ENCODE measurements around the gene ZNF207.

The ZNF207 gene

DNA sequence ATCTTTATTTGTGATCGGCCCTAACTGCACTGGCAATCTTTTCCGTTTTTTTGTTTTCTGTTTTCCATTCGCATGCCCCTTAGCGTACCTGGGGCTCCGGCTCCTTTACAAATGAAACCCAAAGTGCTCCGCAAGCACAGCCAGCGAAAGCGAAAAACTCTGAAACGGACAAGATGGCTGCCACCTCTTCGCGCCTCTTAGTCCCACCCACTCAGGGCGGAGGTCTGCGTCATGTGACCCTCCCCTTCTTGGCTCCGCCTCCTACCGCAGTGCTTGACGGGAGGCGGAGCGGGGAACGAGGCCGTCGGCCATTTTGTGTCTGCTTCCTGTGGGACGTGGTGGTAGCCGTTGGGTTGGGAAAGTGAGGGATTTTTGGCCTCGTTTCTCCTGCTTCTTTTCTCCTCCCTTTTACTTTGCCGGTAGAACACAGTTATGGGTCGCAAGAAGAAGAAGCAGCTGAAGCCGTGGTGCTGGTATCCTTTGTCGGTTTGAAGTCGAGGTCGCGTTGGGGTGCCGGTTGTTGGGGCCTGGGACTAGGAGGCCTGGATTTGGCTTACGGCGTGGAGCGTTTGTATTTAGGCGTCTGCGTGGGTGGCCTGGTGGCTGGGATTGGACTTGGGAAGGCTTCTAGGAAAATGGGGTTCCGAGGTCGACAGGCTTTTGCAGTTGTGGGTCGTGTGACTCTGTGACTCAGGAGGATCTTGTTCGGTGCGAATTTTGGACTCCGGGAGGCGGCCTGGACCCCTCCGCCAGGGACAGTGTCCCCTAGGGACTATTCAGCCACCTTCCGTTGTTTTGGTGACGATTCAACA lies at the start of gene ZNF207:
ZNF207 (plus strand) TSS at position 304 of the 812 bp plus-strand sequence; CDS start at position 433, 129 bp downstream.
- no peak for TF ChIP-seq CTCF (IDR thresholded peaks at IDR 0.05; ENCODE audit: low read depth, low read length)
- DNase-seq (ENCODE audit: low read depth, low spot score): peak; percentile 97
- H3K4me3 ChIP-seq (ENCODE audit: low read depth, low read length): peak within 1 kb of the TSS; percentile 90
- in situ Hi-C loops (cut with HindIII; ENCODE audit: low sequenced_read_pairs): no loop called here

- DNase-seq (ENCODE audit: low read depth, low spot score): no peak
- TF ChIP-seq CTCF (IDR thresholded peaks at IDR 0.05; ENCODE audit: low read depth, low read length): no peak
- in situ Hi-C loops (cut with HindIII; ENCODE audit: low sequenced_read_pairs): no loop called here
- H3K4me3 ChIP-seq (ENCODE audit: low read depth, low read length): no peak overlapping the region
Measured at GRCh38 chr17:32302037-32302436, 47.9 kb upstream of the ZNF207 start.

- in situ Hi-C loops (cut with HindIII; ENCODE audit: low sequenced_read_pairs): no loop called here
- DNase-seq (ENCODE audit: low read depth, low spot score): no peak
- no peak overlapping the region for H3K4me3 ChIP-seq (ENCODE audit: low read depth, low read length)
- TF ChIP-seq CTCF (IDR thresholded peaks at IDR 0.05; ENCODE audit: low read depth, low read length): no peak
Measured at GRCh38 chr17:32302860-32303649, 46.9 kb upstream of the ZNF207 start.

DNA sequence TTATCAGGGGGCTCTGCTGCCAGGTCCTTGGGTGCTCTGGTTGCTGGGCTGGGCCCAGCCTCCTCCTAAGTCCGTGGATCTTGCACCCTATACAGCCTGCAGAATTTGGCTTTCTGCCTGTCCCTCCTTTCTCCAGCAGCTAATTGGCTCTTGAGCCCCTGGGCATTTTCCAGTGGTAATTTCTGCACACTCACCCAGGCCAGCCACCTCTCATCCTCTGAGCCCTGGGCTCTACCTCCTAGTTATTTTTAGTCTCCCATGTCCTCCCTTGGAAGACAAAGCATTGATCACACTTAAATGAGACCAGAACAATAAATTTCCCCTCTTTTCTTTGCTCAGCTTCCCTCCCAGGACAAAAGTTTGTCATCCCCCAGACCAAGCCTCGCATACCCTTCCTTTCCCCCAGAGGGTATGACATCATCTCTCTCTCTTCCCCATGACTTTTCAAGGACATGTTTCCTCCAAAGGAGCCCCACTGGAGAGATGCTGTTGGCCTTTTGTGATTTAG lies 46.1 kb upstream of the ZNF207 start:
- no peak overlapping the region for H3K4me3 ChIP-seq (ENCODE audit: low read depth, low read length)
- DNase-seq (ENCODE audit: low read depth, low spot score): no peak
- in situ Hi-C loops (cut with HindIII; ENCODE audit: low sequenced_read_pairs): no loop called here
- TF ChIP-seq CTCF (IDR thresholded peaks at IDR 0.05; ENCODE audit: low read depth, low read length): no peak

DNA sequence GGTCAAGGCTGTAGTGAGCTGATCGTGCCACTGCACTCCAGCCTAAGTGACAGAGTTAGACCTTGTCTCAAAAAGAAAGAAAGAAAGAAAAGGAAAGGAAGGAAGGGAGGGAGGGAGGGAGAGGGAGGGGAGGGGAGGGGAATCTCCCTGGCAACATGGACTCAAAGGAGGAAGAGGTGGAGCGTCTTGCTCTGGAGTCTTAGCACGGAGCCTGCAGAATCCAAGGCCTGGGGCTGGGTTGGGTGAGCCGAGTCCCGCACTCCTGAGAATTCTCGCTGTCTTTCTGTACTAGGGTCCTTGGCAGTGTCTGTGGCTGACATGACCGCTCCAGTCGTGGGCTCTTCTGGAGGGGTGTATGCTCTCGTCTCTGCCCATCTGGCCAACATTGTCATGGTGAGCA lies 44.9 kb upstream of the ZNF207 start:
- in situ Hi-C loops (cut with HindIII; ENCODE audit: low sequenced_read_pairs): no loop called here
- no peak overlapping the region for H3K4me3 ChIP-seq (ENCODE audit: low read depth, low read length)
- no peak for DNase-seq (ENCODE audit: low read depth, low spot score)
- no peak for TF ChIP-seq CTCF (IDR thresholded peaks at IDR 0.05; ENCODE audit: low read depth, low read length)

- DNase-seq (ENCODE audit: low read depth, low spot score): no peak
- in situ Hi-C loops (cut with HindIII; ENCODE audit: low sequenced_read_pairs): no loop called here
- no peak overlapping the region for H3K4me3 ChIP-seq (ENCODE audit: low read depth, low read length)
- TF ChIP-seq CTCF (IDR thresholded peaks at IDR 0.05; ENCODE audit: low read depth, low read length): no peak
Measured at GRCh38 chr17:32307658-32308057, 42.3 kb upstream of the ZNF207 start.
